ENCODE results near the gene AFF3. TPM values are rescaled to one million over a fixed set of nuclear protein-coding genes. Genes with fewer than 3 reads are reported as not detected.

AFF3 gene
- total and polyA plus RNA-seq, 12 donors, result 1.1 to 7.5 (median 3.9) TPM

DNA sequence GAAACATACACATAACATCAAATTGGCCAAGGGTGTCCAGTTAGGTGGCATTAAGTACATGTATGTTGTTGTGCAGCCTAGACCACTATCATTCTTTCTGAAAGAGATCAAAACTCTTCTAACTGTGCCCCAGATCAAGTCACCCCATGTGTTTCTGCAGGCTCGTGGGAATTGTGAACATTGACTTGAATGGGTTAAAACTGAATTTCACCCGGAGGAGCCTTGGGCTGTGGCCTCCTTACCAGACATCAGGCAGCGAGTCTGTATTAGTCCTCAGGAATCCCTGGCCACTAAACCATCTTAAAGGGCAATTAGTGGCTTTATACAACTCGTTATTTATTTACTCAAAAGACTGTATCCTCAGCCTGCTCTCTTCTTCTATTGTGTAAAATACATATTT lies 503.6 kb downstream of the AFF3 start:
- Histone ChIP-seq H3K36me3 (replicated peaks in 1 of 2) (no peaks in the 10 kb centered on the region), H3K4me3 (no peak overlapping the region), H3K27ac (no peak overlapping the region), H3K27me3 (no peaks in the 10 kb centered on the region), H3K9me3 (replicated peaks in 1 of 3) (no peaks in the 10 kb centered on the region), H3K4me1 (replicated peaks in 1 of 2) (peaks cover 24 to 25% of the 10 kb centered on the region in 2 donors)
- no peak for DNase-seq
- TF ChIP-seq POLR2A (IDR thresholded peaks at IDR 0.05), result no peak
- TF ChIP-seq, protein P1, sequence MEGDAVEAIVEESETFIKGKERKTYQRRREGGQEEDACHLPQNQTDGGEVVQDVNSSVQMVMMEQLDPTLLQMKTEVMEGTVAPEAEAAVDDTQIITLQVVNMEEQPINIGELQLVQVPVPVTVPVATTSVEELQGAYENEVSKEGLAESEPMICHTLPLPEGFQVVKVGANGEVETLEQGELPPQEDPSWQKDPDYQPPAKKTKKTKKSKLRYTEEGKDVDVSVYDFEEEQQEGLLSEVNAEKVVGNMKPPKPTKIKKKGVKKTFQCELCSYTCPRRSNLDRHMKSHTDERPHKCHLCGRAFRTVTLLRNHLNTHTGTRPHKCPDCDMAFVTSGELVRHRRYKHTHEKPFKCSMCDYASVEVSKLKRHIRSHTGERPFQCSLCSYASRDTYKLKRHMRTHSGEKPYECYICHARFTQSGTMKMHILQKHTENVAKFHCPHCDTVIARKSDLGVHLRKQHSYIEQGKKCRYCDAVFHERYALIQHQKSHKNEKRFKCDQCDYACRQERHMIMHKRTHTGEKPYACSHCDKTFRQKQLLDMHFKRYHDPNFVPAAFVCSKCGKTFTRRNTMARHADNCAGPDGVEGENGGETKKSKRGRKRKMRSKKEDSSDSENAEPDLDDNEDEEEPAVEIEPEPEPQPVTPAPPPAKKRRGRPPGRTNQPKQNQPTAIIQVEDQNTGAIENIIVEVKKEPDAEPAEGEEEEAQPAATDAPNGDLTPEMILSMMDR (IDR thresholded peaks at IDR 0.05), result no peak
- 75 to 80% (median 77%) methylated on average over 4 of the region's 4 CpGs for WGBS, 4 donors
- intact Hi-C loops (cut with DNase I), result no loop called here

DNA sequence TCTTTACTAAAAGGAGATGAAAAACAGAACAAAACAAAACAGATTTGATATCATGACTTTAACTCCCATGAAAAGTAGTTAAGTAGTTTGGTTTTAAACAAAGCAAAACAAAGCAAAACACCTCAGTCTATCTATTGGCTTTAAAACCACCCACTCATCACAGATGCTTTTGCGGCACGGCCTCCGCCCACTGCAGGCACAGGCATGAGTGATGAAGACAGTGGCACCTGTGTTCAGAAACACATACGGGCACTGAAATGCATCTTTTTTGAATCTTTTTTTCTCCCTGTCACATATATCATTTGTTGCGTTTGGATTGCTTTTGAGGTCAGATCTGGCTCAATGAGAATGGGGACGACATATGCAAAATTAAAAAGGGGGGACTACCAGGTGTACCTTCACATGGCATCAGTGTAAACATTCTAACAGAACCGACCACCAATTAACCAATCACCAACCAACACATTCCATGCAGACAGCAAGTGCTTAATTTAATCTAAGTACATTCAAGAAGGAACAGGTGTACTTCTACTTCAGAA lies 505.2 kb downstream of the AFF3 start:
- intact Hi-C loops (cut with DNase I), result no loop called here
- WGBS, 4 donors, result 61 to 75% (median 66%) methylated on average over 7 of the region's 7 CpGs
- no peak for DNase-seq
- H3K36me3 ChIP-seq (replicated peaks in 1 of 2), result no peaks in the 10 kb centered on the region
- no peaks in the 10 kb centered on the region for H3K27me3 ChIP-seq
- H3K4me3 ChIP-seq, result no peak overlapping the region
- no peaks in the 10 kb centered on the region for H3K9me3 ChIP-seq (replicated peaks in 1 of 3)
- TF ChIP-seq, protein P1 (IDR thresholded peaks at IDR 0.05), result no peak
- TF ChIP-seq POLR2A (IDR thresholded peaks at IDR 0.05), result no peak
- peaks cover 19 to 23% of the 10 kb centered on the region in 2 donors for H3K4me1 ChIP-seq (replicated peaks in 1 of 2)
- peak overlapping the region in 4 of 5 donors; percentile 43 to 90 (median 77) for H3K27ac ChIP-seq

DNA sequence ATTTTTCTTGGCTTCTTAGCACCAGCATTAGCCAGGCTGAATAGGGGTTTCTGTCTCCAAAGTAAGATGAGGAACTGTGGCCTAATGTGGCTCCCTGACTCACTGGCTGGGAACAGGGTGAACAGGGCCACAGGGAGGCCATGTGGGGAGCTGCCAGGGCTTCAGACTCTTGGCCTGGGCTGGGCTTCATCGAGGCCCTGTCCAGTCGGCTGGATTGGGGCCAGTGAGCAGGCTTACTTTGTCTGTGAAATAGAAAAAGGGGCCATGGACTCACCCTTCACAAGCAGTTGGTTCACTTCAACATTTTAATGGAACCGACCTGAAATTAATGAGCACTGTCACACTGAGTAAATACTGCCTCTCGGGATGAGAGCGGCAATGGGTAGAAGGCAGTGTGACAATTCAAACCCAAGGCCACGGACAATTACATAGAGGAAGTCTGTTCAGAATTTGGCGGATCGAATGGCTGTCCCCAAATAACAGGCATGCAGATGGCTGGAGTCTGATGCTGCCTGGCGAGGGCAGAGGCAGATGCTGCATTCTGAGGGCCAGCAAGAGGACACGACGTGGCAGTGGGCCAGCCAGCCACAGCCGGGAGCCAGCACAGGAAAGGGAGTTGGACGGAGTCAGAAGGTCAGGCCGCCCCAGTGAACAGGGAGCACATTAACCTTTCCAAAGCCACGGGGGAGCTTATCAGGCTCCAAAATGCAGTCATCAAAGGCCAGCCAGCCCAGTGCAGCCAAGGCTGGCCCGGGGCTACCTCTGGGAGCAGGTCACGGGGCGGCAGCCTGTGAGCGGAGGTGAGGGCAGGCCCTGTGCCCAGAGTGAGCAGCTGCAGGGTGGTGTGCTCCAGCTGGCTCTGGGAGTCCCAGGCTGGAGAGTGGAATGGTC lies 506.0 kb downstream of the AFF3 start:
- no peak overlapping the region for H3K4me3 ChIP-seq
- TF ChIP-seq, protein P1 (IDR thresholded peaks at IDR 0.05), result no peak
- TF ChIP-seq POLR2A (IDR thresholded peaks at IDR 0.05), result peak in 1 of 2 donors; percentile 53
- peak overlapping the region in 4 of 5 donors; percentile 43 to 90 (median 77) for H3K27ac ChIP-seq
- 17 to 32% (median 27%) methylated on average over 15 to 19 of the region's 19 CpGs for WGBS, 4 donors
- H3K27me3 ChIP-seq, result no peaks in the 10 kb centered on the region
- H3K36me3 ChIP-seq (replicated peaks in 1 of 2), result no peaks in the 10 kb centered on the region
- peak; percentile 84 to 97 (median 95) for DNase-seq
- peaks cover 19 to 23% of the 10 kb centered on the region in 2 donors for H3K4me1 ChIP-seq (replicated peaks in 1 of 2)
- H3K9me3 ChIP-seq (replicated peaks in 1 of 3), result no peaks in the 10 kb centered on the region
- intact Hi-C loops (cut with DNase I), result no loop called here

DNA sequence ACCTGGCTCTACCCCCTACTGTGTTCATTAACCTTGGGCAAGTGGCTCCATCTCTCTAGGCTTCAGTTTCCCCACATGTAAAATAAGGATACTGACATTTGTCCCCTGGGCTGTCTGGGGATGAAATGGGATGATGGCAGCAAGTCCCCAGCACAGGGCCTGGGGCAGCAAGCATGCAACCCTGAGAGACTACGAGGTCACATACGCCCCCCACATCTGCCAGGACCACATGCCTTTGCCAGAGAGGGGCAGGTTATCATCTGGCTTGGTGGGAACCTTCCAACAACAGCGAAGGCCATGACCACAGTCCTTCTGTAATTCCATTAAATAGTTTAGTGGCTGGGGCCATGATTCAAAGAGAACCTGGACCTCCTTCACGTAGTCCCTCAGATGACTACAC lies 506.7 kb downstream of the AFF3 start:
- no peak for TF ChIP-seq POLR2A (IDR thresholded peaks at IDR 0.05)
- TF ChIP-seq, protein P1 (IDR thresholded peaks at IDR 0.05), result no peak
- 78 to 91% (median 85%) methylated on average over 4 of the region's 4 CpGs for WGBS, 4 donors
- Histone ChIP-seq H3K27ac (peak overlapping the region in 3 of 5 donors; percentile 73 to 90 (median 81)), H3K9me3 (replicated peaks in 1 of 3) (no peaks in the 10 kb centered on the region), H3K4me3 (no peak overlapping the region), H3K4me1 (replicated peaks in 1 of 2) (peaks cover 19 to 22% of the 10 kb centered on the region in 2 donors), H3K36me3 (replicated peaks in 1 of 2) (no peaks in the 10 kb centered on the region), H3K27me3 (no peaks in the 10 kb centered on the region)
- intact Hi-C loops (cut with DNase I), result no loop called here
- no peak for DNase-seq
